ENCODE results near the gene VPS26C. TPM values are rescaled to one million over a fixed set of nuclear protein-coding genes. Genes with fewer than 3 reads are reported as not detected.
A peak's percentile ranks its signal among the peaks of the same experiment; 100 is the strongest.

The VPS26C gene
- total and polyA plus RNA-seq, 9 of the 15 experiments (the other 6 are each of a cell fraction or from before 2014, with no cell fraction given) = 32.8 to 48.7 (median 42.1) TPM

- peak; percentile 53 for ATAC-seq
- H4K20me1 ChIP-seq (replicated peaks; ENCODE audit: control insufficient read depth, insufficient read depth, low read length) = no peaks in the 10 kb centered on the region
- 81% methylated on average over 35 of the region's 35 CpGs for WGBS (ENCODE audit: insufficient coverage, low coverage, missing lambda C conversion rate)
- peak overlapping the region; percentile 81 for H3K4me2 ChIP-seq (ENCODE audit: insufficient read depth, low read length)
- in situ Hi-C loops (cut with MboI) = no loop called here
- no peak for DNase-seq (ENCODE audit: extremely low read depth in 1 of 4, low spot score in 3 of 4)
- FAIRE-seq = no peak
- H3K4me3 ChIP-seq = peak overlapping the region; percentile 46
- H2AFZ ChIP-seq (ENCODE audit: low read depth, low read length) = peak overlapping the region; percentile 91
- H3K27me3 ChIP-seq (ENCODE audit: control insufficient read depth in 2 of 2, insufficient read depth in 2 of 2, low read length in 2 of 2) = no peaks in the 10 kb centered on the region
- H3K9me1 ChIP-seq (ENCODE audit: control insufficient read depth, insufficient read depth, low read length) = no peaks in the 10 kb centered on the region
- ChIA-PET CTCF (ENCODE audit: low intra/inter-chr PET ratio) (no interaction called here), POLR2A (interaction anchor here (0.6 kb wide), 1 partner anchor 348 kb away, joined by 3 read pairs; no protein-coding TSS in a partner anchor)
- intact Hi-C loops (cut with micrococcal nuclease) = loop anchor here (5.0 to 10.0 kb wide), 2 partner anchors 242 to 344 kb away; no protein-coding TSS in a partner anchor
- peak overlapping the region; percentile 70; the same call in 1 of the 3 replicates for H3K27ac ChIP-seq (ENCODE audit: extremely low read depth, low read depth, low read length)
- BruUV-seq (replicated peaks) = TSS peak; percentile 32
- peak overlapping the region; percentile 64 to 84; a peak in 3 of 4 replicates for H3K9ac ChIP-seq (ENCODE audit: insufficient read depth in 1 of 2, low read depth in 2 of 2, low read length in 2 of 2)
- H3K79me2 ChIP-seq (ENCODE audit: control insufficient read depth, insufficient read depth, low read length) = peaks cover 22% of the 10 kb centered on the region
- H3K36me3 ChIP-seq (ENCODE audit: control insufficient read depth, insufficient read depth, low read length) = peaks cover 25% of the 10 kb centered on the region; the same call in 2 of the 3 replicates
- 0 out of 2 replicates have a peak, but pooled peaks cover 7% of the 10 kb centered on the region for H3K9me3 ChIP-seq (replicated peaks; ENCODE audit: control insufficient read depth, insufficient read depth, low read depth, low read length)
- peaks cover 0 to 12% of the 10 kb centered on the region in 2 experiments; a peak in 1 of 5 replicates for H3K4me1 ChIP-seq (replicated peaks in 1 of 2; ENCODE audit: control insufficient read depth in 2 of 2, insufficient read depth in 2 of 2, low read length in 2 of 2)
- TF ChIP-seq RB1 (IDR thresholded peaks at IDR 0.05; ENCODE audit: low read depth) (no peak), YY1 (IDR thresholded peaks at IDR 0.05; ENCODE audit: borderline replicate concordance in 1 of 3, control insufficient read depth in 1 of 3, extremely low read depth in 1 of 3, insufficient read depth in 3 of 3, insufficient read length in 1 of 3, insufficient replicate concordance in 2 of 3, low read depth in 1 of 3, low read length in 2 of 3) (no peak), ZNF274 (IDR thresholded peaks at IDR 0.05; ENCODE audit: borderline replicate concordance, low read depth, low read length) (0 out of 2 replicates have a peak, but pooled peaks have one; percentile 19), MECOM (CRISPR knock-in tag; IDR thresholded peaks at IDR 0.05) (no peak), E2F3 (CRISPR knock-in tag; IDR thresholded peaks at IDR 0.05) (no peak), RBM34 (IDR thresholded peaks at IDR 0.05; ENCODE audit: borderline replicate concordance, insufficient read depth, low read length) (no peak), HNRNPL (IDR thresholded peaks at IDR 0.05; ENCODE audit: low read depth, low read length) (no peak), TAL1 (IDR thresholded peaks at IDR 0.05) (no peak), ZC3H11A (IDR thresholded peaks at IDR 0.05; ENCODE audit: low read depth, low read length) (no peak), MXD1 (CRISPR knock-in tag; IDR thresholded peaks at IDR 0.05; ENCODE audit: borderline replicate concordance, poor library complexity, severe bottlenecking) (no peak), MBD1 (CRISPR knock-in tag; IDR thresholded peaks at IDR 0.05) (0 out of 2 replicates have a peak, but pooled peaks have one; percentile 39), TEAD4 (IDR thresholded peaks at IDR 0.05; ENCODE audit: low read length) (no peak), TEAD4 (CRISPR knock-in tag; IDR thresholded peaks at IDR 0.05; ENCODE audit: borderline replicate concordance) (no peak), NCOA4 (IDR thresholded peaks at IDR 0.05; ENCODE audit: partially characterized antibody) (no peak)
Observed at GRCh38 chr21:37220433-37220980, 46.6 kb downstream of the VPS26C start.

All from K562 (cell line).